ENCODE data around the gene FARP1. TPM values are rescaled to one million over a fixed set of nuclear protein-coding genes. Genes with fewer than 3 reads are reported as not detected.

FARP1 gene
- polyA plus RNA-seq, 1 of the 3 experiments (the other 2 are of a cell fraction): 12.0 TPM

DNA sequence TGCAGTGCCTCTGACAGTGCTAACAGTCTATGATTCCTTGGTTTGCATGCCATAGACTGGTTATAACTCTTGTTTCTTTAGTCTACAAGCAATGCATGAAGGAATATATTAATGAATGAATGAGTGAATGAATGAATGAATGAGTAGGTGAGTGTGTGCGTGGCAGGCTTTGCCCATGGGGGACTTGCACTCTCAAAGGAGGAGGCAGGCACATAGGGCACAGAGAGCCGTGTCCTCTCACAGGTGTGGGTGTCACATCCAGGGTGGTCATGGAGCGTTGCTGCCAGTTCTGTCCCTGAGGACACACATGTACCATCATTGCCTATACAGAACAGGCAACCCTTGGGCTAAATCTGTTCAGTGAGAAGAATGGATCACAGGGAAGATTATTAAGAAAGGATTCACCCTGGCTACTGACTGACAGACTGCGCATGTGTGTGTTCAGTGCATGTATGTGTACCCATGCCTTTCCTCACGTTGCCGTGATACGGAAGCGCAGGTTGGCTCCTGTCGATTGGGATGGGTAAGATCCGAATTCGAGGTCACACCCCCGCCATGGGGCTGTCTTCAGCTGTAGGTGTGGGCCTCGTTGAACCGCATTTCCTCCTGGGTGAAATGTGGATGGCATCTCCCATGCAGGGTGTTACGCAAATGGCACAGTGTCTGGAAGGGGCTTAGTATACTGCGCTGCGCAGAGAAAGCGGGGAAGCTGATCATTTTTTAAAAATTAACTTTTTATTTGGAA, 272.6 kb downstream of the FARP1 start:
- H3K9me2 ChIP-seq: no peaks in the 10 kb centered on the region
- ChIA-PET CTCF (no interaction called here), POLR2A (no interaction called here)
- no peak overlapping the region for H3K9ac ChIP-seq
- no peaks in the 10 kb centered on the region for H4K20me1 ChIP-seq (ENCODE audit: insufficient read depth)
- H3K27me3 ChIP-seq (ENCODE audit: insufficient read depth): no peaks in the 10 kb centered on the region
- TF ChIP-seq EZH2phosphoT487 (IDR thresholded peaks at IDR 0.05; ENCODE audit: borderline replicate concordance, low read depth) (no peak), MEF2A (IDR thresholded peaks at IDR 0.05; ENCODE audit: borderline replicate concordance, low read depth) (no peak), TAF1 (IDR thresholded peaks at IDR 0.05; ENCODE audit: borderline replicate concordance, low read depth, low read length) (no peak), MXI1 (IDR thresholded peaks at IDR 0.05; ENCODE audit: low read depth, low read length) (no peak), RAD21 (IDR thresholded peaks at IDR 0.05; ENCODE audit: low read length) (no peak), TEAD4 (IDR thresholded peaks at IDR 0.05; ENCODE audit: borderline replicate concordance, insufficient read depth) (no peak), TCF12 (IDR thresholded peaks at IDR 0.05) (no peak), NRF1 (IDR thresholded peaks at IDR 0.05; ENCODE audit: low read depth, low read length) (no peak), SMC3 (IDR thresholded peaks at IDR 0.05; ENCODE audit: low read depth, low read length) (no peak), FOSL2 (IDR thresholded peaks at IDR 0.05; ENCODE audit: borderline replicate concordance, low read depth) (no peak), POLR2AphosphoS5 (IDR thresholded peaks at IDR 0.05; ENCODE audit: low read depth, low read length) (no peak)
- TF ChIP-seq, protein P1, sequence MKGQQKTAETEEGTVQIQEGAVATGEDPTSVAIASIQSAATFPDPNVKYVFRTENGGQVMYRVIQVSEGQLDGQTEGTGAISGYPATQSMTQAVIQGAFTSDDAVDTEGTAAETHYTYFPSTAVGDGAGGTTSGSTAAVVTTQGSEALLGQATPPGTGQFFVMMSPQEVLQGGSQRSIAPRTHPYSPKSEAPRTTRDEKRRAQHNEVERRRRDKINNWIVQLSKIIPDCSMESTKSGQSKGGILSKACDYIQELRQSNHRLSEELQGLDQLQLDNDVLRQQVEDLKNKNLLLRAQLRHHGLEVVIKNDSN (IDR thresholded peaks at IDR 0.05; ENCODE audit: borderline replicate concordance, low read depth): no peak
- TF ChIP-seq, protein P2, sequence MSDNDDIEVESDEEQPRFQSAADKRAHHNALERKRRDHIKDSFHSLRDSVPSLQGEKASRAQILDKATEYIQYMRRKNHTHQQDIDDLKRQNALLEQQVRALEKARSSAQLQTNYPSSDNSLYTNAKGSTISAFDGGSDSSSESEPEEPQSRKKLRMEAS (IDR thresholded peaks at IDR 0.05; ENCODE audit: low read depth): no peak
- TF ChIP-seq, protein P3, sequence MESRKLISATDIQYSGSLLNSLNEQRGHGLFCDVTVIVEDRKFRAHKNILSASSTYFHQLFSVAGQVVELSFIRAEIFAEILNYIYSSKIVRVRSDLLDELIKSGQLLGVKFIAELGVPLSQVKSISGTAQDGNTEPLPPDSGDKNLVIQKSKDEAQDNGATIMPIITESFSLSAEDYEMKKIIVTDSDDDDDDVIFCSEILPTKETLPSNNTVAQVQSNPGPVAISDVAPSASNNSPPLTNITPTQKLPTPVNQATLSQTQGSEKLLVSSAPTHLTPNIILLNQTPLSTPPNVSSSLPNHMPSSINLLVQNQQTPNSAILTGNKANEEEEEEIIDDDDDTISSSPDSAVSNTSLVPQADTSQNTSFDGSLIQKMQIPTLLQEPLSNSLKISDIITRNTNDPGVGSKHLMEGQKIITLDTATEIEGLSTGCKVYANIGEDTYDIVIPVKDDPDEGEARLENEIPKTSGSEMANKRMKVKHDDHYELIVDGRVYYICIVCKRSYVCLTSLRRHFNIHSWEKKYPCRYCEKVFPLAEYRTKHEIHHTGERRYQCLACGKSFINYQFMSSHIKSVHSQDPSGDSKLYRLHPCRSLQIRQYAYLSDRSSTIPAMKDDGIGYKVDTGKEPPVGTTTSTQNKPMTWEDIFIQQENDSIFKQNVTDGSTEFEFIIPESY (IDR thresholded peaks at IDR 0.05; ENCODE audit: borderline replicate concordance, low read depth): no peak
- TF ChIP-seq, protein P4, sequence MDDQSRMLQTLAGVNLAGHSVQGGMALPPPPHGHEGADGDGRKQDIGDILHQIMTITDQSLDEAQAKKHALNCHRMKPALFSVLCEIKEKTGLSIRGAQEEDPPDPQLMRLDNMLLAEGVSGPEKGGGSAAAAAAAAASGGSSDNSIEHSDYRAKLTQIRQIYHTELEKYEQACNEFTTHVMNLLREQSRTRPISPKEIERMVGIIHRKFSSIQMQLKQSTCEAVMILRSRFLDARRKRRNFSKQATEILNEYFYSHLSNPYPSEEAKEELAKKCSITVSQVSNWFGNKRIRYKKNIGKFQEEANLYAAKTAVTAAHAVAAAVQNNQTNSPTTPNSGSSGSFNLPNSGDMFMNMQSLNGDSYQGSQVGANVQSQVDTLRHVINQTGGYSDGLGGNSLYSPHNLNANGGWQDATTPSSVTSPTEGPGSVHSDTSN (IDR thresholded peaks at IDR 0.05): no peak
- H3K9me3 ChIP-seq: no peaks in the 10 kb centered on the region
- H3K4me3 ChIP-seq (ENCODE audit: low read depth in 2 of 2, low read length in 1 of 2): no peak overlapping the region
- 98% methylated on average over 8 of the region's 18 CpGs for WGBS (ENCODE audit: low lambda C conversion rate)
- no peaks in the 10 kb centered on the region for H3K79me2 ChIP-seq (ENCODE audit: insufficient read depth)
- H3K4me1 ChIP-seq (ENCODE audit: control insufficient read depth in 1 of 2, insufficient read depth in 2 of 2, low read depth in 1 of 2, low read length in 1 of 2): no peaks in the 10 kb centered on the region
- H2AFZ ChIP-seq (ENCODE audit: low read depth): no peak overlapping the region
- H3K4me2 ChIP-seq: no peak overlapping the region
- no peak for DNase-seq
- H3F3A ChIP-seq (replicated peaks; ENCODE audit: insufficient read depth): no peaks in the 10 kb centered on the region
- H3K27ac ChIP-seq (ENCODE audit: low read depth in 2 of 2, low read length in 1 of 2): no peak overlapping the region
- peaks cover 27 to 37% of the 10 kb centered on the region in 2 experiments for H3K36me3 ChIP-seq (replicated peaks in 1 of 2; ENCODE audit: control insufficient read depth in 1 of 2, insufficient read depth in 2 of 2, low read length in 1 of 2)
